Posterior vena cava (tissue), 2 donors: ENCODE data around the gene RPS6KA2. TPM values are rescaled to one million over a fixed set of nuclear protein-coding genes. Genes with fewer than 3 reads are reported as not detected.
"Not testable (repeated sequence)": the region's sequence is repeated elsewhere in the genome, so short reads cannot be mapped to it uniquely, and the experiment has no call there.

Source experiments
- DNase-seq: peaks from one replicate; pipeline ENCODE4 v3.0.0-alpha.2; 2020; ENCODE audit warnings: low spot score
- intact Hi-C, 2 donors: fragments of 100-400 bp; cut with DNase I; formaldehyde crosslinking; loops; one replicate each; pipeline versions ENCODE4 v1.14.1 to v1.14.2; 2022 to 2023
- total RNA-seq, 2 donors: library from RNA; stranded (reverse); fragmentation: NEBNext Ultra II Directional; extraction: Animal tissue kit (Norgen Biotek cat#: 25700); gene quantifications; one replicate each; pipeline ENCODE4 v1.2.1, GENCODE V29; 2021
- donor health status: DM: yes; HTN: yes; CAD: no.
- donor health status: DM: yes; HTN: yes; CAD: no.

Gene RPS6KA2
- total RNA-seq, 2 donors from 2014 or later, result 34.0 to 43.4 TPM

GRCh38 chr6:166411721-166412151, 215.3 kb downstream of the RPS6KA2 start:
- intact Hi-C loops, result no loop called here
- no peak for DNase-seq

- intact Hi-C loops, result no loop called here
- DNase-seq, result no peak
Observed at GRCh38 chr6:166411271-166411670, 215.8 kb downstream of the RPS6KA2 start.

- intact Hi-C loops, result no loop called here
- DNase-seq, result no peak
Observed at GRCh38 chr6:166410426-166410935, 216.6 kb downstream of the RPS6KA2 start.

- intact Hi-C loops, result no loop called here
- no peak for DNase-seq
Observed at GRCh38 chr6:166408936-166409755, 217.9 kb downstream of the RPS6KA2 start.

GRCh38 chr6:166406197-166406596, 220.9 kb downstream of the RPS6KA2 start:
- intact Hi-C loops, result no loop called here
- no peak for DNase-seq

GRCh38 chr6:166405386-166405785, 221.7 kb downstream of the RPS6KA2 start:
- intact Hi-C loops, result no loop called here

GRCh38 chr6:166402582-166403277, 224.3 kb downstream of the RPS6KA2 start:
- intact Hi-C loops, result no loop called here

More at GRCh38 chr6:166405386-166405785, 221.7 kb downstream of the RPS6KA2 start:
- DNase-seq, result no peak

GRCh38 chr6:166400649-166401250, 226.3 kb downstream of the RPS6KA2 start:
- intact Hi-C loops, DNase-seq: not testable (repeated sequence)

More at GRCh38 chr6:166402582-166403277, 224.3 kb downstream of the RPS6KA2 start:
- no peak for DNase-seq

- no peak for DNase-seq
- intact Hi-C loops, result no loop called here
Observed at GRCh38 chr6:166400181-166400580, 226.9 kb downstream of the RPS6KA2 start.

- intact Hi-C loops, result loop anchor here in 1 of 2 donors (5.0 to 10.0 kb wide), 2 partner anchors 94 to 121 kb away; partner anchors contain the start of gene PRR18
- DNase-seq, result no peak
Observed at GRCh38 chr6:166398348-166398747, 228.7 kb downstream of the RPS6KA2 start.

- intact Hi-C loops, result loop anchor here (2.0 to 10.0 kb wide), 3 partner anchors 85 to 121 kb away; partner anchors contain the start of gene PRR18 (in 1 of the 2)
- DNase-seq, result no peak
Observed at GRCh38 chr6:166397849-166398248, 229.2 kb downstream of the RPS6KA2 start.

GRCh38 chr6:166395778-166396177, 231.3 kb downstream of the RPS6KA2 start:
- DNase-seq, result no peak

GRCh38 chr6:166395351-166395750, 231.7 kb downstream of the RPS6KA2 start:
- intact Hi-C loops, result loop anchor here in 1 of 2 donors (5.0 to 10.0 kb wide), 2 partner anchors 91 to 118 kb away; partner anchors contain the start of gene PRR18
- no peak for DNase-seq

More at GRCh38 chr6:166395778-166396177, 231.3 kb downstream of the RPS6KA2 start:
- intact Hi-C loops, result loop anchor here (2.0 to 10.0 kb wide), 3 partner anchors 83 to 118 kb away; partner anchors contain the start of gene PRR18 (in 1 of the 2)

GRCh38 chr6:166394036-166394892, 232.8 kb downstream of the RPS6KA2 start:
- intact Hi-C loops, result loop anchor here in 1 of 2 donors (10.0 kb wide), 1 partner anchor 89 kb away; the partner anchor contains the start of gene PRR18
- DNase-seq, result no peak

GRCh38 chr6:166393535-166393823, 233.6 kb downstream of the RPS6KA2 start:
- intact Hi-C loops, result loop anchor here in 1 of 2 donors (10.0 kb wide), 1 partner anchor 89 kb away; the partner anchor contains the start of gene PRR18
- no peak for DNase-seq

- intact Hi-C loops, result loop anchor here in 1 of 2 donors (10.0 kb wide), 1 partner anchor 88 kb away; the partner anchor contains the start of gene PRR18
- not testable (repeated sequence) for DNase-seq
Observed at GRCh38 chr6:166392755-166393534, 234.1 kb downstream of the RPS6KA2 start.

GRCh38 chr6:166389119-166389518, 237.9 kb downstream of the RPS6KA2 start:
- intact Hi-C loops, result no loop called here
- DNase-seq, result no peak
